HL-60 (cell line): ENCODE results near the gene MCU.

ENCODE experiments used
- DNase-seq, 2 experiments: peaks; one replicate each; pipeline ENCODE4 v3.0.0-alpha.2; 2010 to 2020; ENCODE audit warnings: low read depth in 1 of 2, low spot score in 1 of 2
- H3K27ac ChIP-seq: fragments of 250-450 bp; sonication (Bioruptor Pico); replicated peaks from 2 replicates; pipeline ENCODE4 v1.5.1; 2020; ENCODE audit warnings: mild to moderate bottlenecking, moderate library complexity
- H3K27me3 ChIP-seq: fragments of 250-450 bp; sonication (Bioruptor Pico); 2 replicates; pipeline ENCODE4 v1.5.1; 2021; ENCODE audit warnings: mild to moderate bottlenecking, moderate library complexity; ENCODE audit not compliant: insufficient read depth, poor library complexity, severe bottlenecking
- H3K4me3 ChIP-seq: replicated peaks from 2 replicates; pipeline ENCODE4 v1.5.1; 2011; ENCODE audit warnings: mild to moderate bottlenecking, control low read depth, low read length; ENCODE audit not compliant: insufficient read depth
- GABPA ChIP-seq: IDR thresholded peaks from 2 replicates; pipeline ENCODE4 v1.6.1; 2012; ENCODE audit warnings: low read depth
- POLR2AphosphoS5 ChIP-seq: IDR thresholded peaks from 2 replicates; pipeline ENCODE4 v1.6.1; 2012; ENCODE audit warnings: low read depth
- SPI1 ChIP-seq: IDR thresholded peaks from 2 replicates; pipeline ENCODE4 v1.6.1; 2012; ENCODE audit warnings: low read depth, mild to moderate bottlenecking, borderline replicate concordance
- TF ChIP-seq, protein P1 (sequence below): IDR thresholded peaks from one replicate; pipeline ENCODE4 v1.5.1; 2011; ENCODE audit warnings: low read length, control low read depth, inconsistent platforms; ENCODE audit not compliant: insufficient read depth
- TF ChIP-seq, protein P2 (sequence below): IDR thresholded peaks from 2 replicates; pipeline ENCODE4 v1.6.1; 2012; ENCODE audit warnings: low read depth; ENCODE audit not compliant: insufficient replicate concordance

MCU gene

DNA sequence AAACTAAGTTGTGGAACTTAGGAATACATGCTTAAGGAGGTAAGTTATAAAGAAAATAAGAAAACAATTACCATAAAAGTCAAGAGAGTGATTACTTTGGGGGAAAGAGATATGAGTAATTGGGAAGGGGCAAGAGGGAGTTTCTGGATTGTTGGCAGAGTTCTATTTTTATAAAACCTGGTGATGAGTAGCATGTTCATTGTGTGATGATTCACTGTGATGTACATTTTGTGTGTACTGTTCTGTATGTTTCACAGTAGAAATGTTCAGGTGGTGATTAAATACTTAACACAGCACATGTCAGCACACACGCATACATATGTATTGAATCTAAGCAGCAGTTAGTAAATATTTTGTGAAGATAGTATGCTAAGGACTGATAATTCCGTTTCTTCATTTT is 191.9 kb downstream of the MCU start:
- H3K27ac ChIP-seq: no peak overlapping the region
- no peak for DNase-seq
- no peaks in the 10 kb centered on the region for H3K27me3 ChIP-seq
- TF ChIP-seq POLR2AphosphoS5: no peak
- H3K4me3 ChIP-seq: no peak overlapping the region

DNA sequence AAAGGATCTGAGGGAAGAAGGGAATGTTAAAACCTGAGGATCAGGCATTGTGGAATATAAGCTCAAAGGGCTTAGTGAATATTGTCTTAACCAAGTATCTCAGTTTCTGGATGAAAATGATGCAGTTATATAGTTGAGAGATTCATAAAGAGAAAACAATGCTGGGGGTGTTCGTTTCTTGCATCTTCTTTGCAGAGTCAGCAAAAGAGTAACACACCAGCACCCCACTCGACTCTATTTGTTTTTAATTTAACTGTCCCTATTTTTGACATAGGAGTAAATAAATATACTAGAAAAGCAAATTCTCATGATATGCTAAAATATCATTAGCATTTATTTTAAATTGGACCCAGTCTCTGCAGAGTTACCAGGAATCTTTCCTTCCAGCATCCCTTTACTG is 194.0 kb downstream of the MCU start:
- DNase-seq: no peak

DNA sequence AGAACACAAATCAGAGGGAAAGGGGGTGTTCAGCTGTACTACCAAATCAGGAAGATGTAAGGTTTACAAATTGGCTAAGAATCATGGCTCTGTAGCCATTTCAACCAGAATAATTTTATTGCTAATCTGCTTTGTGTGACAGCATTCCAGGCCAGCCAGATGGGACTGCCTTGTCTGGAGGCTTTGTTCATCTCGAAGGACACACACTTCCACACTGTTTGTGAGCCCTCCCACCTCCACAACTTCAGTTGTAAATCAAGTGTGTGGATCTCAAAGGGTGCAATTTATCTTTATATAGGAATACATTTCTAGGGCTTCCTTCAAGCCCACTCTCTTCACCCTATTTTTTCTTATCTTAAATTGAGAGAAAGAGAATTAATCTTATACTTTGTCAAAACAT is 194.7 kb downstream of the MCU start:
- Histone ChIP-seq H3K4me3 (no peak overlapping the region), H3K27me3 (no peaks in the 10 kb centered on the region), H3K27ac (no peak overlapping the region)
- DNase-seq: no peak
- no peak for TF ChIP-seq SPI1
- TF ChIP-seq, protein P1, sequence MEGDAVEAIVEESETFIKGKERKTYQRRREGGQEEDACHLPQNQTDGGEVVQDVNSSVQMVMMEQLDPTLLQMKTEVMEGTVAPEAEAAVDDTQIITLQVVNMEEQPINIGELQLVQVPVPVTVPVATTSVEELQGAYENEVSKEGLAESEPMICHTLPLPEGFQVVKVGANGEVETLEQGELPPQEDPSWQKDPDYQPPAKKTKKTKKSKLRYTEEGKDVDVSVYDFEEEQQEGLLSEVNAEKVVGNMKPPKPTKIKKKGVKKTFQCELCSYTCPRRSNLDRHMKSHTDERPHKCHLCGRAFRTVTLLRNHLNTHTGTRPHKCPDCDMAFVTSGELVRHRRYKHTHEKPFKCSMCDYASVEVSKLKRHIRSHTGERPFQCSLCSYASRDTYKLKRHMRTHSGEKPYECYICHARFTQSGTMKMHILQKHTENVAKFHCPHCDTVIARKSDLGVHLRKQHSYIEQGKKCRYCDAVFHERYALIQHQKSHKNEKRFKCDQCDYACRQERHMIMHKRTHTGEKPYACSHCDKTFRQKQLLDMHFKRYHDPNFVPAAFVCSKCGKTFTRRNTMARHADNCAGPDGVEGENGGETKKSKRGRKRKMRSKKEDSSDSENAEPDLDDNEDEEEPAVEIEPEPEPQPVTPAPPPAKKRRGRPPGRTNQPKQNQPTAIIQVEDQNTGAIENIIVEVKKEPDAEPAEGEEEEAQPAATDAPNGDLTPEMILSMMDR: no peak
- TF ChIP-seq, protein P2, sequence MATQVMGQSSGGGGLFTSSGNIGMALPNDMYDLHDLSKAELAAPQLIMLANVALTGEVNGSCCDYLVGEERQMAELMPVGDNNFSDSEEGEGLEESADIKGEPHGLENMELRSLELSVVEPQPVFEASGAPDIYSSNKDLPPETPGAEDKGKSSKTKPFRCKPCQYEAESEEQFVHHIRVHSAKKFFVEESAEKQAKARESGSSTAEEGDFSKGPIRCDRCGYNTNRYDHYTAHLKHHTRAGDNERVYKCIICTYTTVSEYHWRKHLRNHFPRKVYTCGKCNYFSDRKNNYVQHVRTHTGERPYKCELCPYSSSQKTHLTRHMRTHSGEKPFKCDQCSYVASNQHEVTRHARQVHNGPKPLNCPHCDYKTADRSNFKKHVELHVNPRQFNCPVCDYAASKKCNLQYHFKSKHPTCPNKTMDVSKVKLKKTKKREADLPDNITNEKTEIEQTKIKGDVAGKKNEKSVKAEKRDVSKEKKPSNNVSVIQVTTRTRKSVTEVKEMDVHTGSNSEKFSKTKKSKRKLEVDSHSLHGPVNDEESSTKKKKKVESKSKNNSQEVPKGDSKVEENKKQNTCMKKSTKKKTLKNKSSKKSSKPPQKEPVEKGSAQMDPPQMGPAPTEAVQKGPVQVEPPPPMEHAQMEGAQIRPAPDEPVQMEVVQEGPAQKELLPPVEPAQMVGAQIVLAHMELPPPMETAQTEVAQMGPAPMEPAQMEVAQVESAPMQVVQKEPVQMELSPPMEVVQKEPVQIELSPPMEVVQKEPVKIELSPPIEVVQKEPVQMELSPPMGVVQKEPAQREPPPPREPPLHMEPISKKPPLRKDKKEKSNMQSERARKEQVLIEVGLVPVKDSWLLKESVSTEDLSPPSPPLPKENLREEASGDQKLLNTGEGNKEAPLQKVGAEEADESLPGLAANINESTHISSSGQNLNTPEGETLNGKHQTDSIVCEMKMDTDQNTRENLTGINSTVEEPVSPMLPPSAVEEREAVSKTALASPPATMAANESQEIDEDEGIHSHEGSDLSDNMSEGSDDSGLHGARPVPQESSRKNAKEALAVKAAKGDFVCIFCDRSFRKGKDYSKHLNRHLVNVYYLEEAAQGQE: no peak
- TF ChIP-seq POLR2AphosphoS5: no peak
- no peak for TF ChIP-seq GABPA

More for the DNA sequence above, 194.0 kb downstream of the MCU start:
- no peak for TF ChIP-seq POLR2AphosphoS5
- TF ChIP-seq, protein P2: no peak
- H3K27ac ChIP-seq: no peak overlapping the region
- H3K4me3 ChIP-seq: no peak overlapping the region
- no peaks in the 10 kb centered on the region for H3K27me3 ChIP-seq

DNA sequence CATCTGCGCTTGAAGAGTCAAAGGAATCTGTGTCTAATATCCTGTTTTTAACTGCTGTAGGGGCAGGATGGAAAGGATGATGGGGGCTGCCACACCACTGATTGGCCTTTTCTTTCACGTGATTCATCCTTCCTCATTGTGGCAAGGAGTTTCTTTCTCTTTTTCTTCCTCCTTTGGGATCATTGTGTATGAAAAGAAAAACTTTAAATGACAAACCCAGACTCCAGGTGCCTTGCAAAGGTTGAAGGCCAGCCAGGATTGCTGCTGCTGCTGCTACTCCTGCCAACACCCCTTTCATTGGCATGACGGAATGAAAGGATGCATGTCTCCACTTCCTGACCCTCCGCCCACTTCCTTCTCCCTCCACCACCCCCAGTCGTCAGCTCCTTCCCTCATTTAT is 195.1 kb downstream of the MCU start:
- Histone ChIP-seq H3K27ac (no peak overlapping the region), H3K4me3 (no peak overlapping the region), H3K27me3 (no peaks in the 10 kb centered on the region)
- TF ChIP-seq, protein P1: no peak
- peak; percentile 21; the same call in 1 of the 2 replicates for TF ChIP-seq SPI1
- peak; percentile 18 to 19 for DNase-seq

DNA sequence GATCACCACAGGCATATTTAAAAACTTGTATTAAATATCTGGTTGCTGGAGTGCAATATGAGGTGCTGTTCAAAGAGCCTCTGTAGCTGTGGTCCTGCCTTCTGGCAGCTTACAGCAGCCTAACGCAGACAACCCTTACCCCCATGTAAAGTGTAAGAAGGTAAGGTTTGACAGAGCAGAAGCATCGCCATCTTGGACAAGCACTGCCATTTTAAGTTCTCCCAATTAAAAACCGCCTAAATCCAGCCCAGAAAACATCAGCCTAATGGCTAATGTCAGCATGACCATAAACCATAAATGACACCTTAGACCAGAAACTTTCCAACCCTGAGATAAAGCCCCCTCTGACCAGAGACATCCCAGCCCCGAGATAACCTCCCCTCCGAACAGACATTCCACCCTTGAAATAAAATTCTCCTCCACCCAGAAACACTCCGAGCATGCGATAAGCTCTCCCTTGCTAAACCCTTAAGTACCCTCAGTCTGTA is 196.3 kb downstream of the MCU start:
- Histone ChIP-seq H3K4me3 (no peak overlapping the region), H3K27ac (no peak overlapping the region), H3K27me3 (no peaks in the 10 kb centered on the region)
- no peak for TF ChIP-seq POLR2AphosphoS5
- TF ChIP-seq, protein P2: no peak
- TF ChIP-seq SPI1: no peak
- TF ChIP-seq, protein P1: no peak
- TF ChIP-seq GABPA: no peak
- DNase-seq: no peak
